GM19240 (cell line): ENCODE data around the gene PRIMA1.

ENCODE experiments used
- DNase-seq: peaks from one replicate; pipeline ENCODE4 v3.0.0; 2011; ENCODE audit warnings: low spot score; ENCODE audit not compliant: insufficient read length

The PRIMA1 gene

GRCh38 chr14:93685121-93685895, 103.0 kb downstream of the PRIMA1 start:
- no peak for DNase-seq

GRCh38 chr14:93683226-93683625, 105.1 kb downstream of the PRIMA1 start:
- DNase-seq, result no peak

GRCh38 chr14:93682459-93682858, 105.8 kb downstream of the PRIMA1 start:
- no peak for DNase-seq

- DNase-seq, result no peak
Observed at GRCh38 chr14:93676416-93676958, 111.8 kb downstream of the PRIMA1 start.

- no peak for DNase-seq
Observed at GRCh38 chr14:93675651-93676050, 112.6 kb downstream of the PRIMA1 start.

- no peak for DNase-seq
Observed at GRCh38 chr14:93674343-93674742, 113.9 kb downstream of the PRIMA1 start.

GRCh38 chr14:93669632-93670031, 118.7 kb downstream of the PRIMA1 start:
- no peak for DNase-seq
